ENCODE results near the gene ETV3L.

The ETV3L gene

DNA sequence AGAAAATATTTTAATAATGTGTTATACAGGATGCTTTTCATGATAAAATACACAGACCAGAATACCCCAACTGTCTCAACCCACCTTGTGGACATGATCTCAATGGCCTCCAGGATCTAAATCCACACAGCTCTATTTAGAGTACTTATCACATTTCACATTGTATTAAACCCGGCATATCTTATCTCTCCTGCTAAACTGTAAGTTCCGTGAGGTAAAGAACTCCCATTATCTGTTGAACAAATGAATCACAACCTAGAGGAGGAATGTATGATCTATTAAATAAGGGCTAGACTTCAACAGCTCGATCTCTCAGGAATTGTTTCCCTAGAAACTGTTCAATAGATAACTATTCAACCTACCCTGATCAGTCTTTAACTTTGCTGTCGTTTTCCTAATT is 31.7 kb upstream of the ETV3L start:
- DNase-seq: no peak

DNA sequence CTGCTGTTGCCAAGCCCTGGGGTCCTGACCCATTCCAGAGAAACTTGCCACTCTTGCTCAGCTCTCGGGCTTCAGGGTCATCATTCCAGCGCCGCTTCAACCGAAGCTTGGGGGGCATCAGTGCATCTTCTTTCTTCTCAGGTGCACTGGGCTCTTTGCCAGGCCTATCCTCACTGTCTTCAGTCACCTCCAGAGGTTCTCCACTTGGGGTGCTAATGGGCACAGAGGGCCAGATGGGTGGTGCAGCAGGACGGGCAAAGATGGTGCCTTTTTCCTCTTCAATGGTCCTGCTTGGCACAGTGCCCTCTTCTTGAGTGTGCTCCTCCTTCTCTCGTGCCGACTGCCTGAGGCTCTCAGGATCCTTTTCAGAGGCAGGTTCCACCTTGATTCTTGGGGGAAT is 25.2 kb upstream of the ETV3L start:
- DNase-seq: no peak

GRCh38 chr1:157119448-157119847 is 19.8 kb upstream of the ETV3L start:
- DNase-seq: no peak

- DNase-seq: no peak
Measured at GRCh38 chr1:157119008-157119407, 19.4 kb upstream of the ETV3L start.

GRCh38 chr1:157117527-157118057 is 18.0 kb upstream of the ETV3L start:
- DNase-seq: no peak

DNA sequence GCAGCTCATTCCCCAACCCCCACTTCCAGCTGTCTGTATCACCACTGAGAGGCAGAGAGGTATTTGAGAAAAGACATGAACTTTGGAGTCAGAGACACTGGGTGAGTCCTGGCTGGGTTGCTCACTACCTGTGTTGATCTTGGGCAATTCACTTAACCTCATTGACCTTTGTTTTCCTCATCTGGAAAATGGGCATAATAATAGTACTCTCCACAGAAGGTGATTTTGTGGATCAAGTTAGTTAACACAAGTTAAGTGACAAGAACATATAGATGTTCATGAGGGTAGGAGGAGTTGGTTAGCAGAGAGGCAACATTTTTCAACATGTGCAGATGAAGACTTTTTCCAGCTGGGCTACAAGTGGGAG is 17.1 kb upstream of the ETV3L start:
- DNase-seq: no peak

- DNase-seq: no peak
Measured at GRCh38 chr1:157115851-157116736, 16.5 kb upstream of the ETV3L start.

GRCh38 chr1:157115429-157115838 is 15.8 kb upstream of the ETV3L start:
- no peak for DNase-seq

- DNase-seq: no peak
Measured at GRCh38 chr1:157114183-157115121, 14.8 kb upstream of the ETV3L start.

GRCh38 chr1:157113631-157114030 is 14.0 kb upstream of the ETV3L start:
- DNase-seq: no peak

DNA sequence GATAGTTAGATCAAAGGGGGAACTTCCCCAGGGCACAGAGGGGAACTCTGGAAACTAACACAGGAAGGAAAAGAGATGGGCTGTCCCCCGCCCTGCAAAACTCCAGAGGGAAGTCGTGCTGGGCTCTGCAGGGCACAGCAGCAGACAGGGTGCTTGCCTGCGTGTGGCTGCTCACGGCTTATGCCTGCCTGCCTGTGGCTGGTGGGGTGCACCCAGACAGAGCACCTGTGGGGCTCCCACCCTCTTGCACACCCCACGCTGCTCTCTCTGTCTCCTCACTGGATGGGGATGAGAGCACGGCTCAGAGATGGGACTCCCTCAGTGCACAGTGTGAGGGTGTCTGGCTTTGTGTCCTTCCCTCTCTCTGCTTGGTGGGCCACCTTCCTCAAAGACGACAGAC is 13.5 kb upstream of the ETV3L start:
- DNase-seq: no peak

DNA sequence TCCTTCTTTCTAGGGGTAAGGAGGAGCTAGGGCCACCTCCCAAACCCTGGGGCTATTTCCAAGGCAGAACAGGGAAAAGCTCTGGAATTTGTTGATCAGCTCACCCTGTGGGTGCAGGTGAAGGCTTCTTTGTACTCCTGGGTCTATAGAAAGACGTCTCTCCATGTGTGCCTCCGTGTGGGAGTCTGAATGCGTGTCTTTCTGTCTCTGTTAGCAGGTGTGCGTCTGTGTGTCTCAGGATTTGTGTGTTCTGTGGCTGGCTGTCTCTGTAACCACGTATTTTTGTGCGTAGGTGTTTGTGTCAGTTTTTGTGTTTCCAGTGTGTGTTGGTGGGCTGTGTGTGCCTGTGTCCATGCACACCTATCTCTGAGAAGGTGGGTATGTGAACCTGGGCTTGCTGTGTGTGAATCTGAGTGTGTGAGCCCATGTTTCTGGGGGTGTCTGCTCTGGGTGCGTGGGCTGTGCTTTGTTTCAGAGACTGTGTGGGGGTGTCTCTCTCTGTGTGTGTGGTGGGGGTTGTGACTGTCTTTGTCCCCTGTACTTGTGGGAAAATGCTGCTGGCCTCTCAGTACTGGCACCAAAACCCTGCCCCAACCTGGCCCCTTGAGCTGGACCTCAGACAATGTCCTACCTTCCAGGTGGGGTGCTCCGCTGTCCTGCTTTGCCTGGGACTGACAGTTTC is 12.7 kb upstream of the ETV3L start:
- no peak for DNase-seq

GRCh38 chr1:157111396-157112165 is 12.0 kb upstream of the ETV3L start:
- DNase-seq: no peak

DNA sequence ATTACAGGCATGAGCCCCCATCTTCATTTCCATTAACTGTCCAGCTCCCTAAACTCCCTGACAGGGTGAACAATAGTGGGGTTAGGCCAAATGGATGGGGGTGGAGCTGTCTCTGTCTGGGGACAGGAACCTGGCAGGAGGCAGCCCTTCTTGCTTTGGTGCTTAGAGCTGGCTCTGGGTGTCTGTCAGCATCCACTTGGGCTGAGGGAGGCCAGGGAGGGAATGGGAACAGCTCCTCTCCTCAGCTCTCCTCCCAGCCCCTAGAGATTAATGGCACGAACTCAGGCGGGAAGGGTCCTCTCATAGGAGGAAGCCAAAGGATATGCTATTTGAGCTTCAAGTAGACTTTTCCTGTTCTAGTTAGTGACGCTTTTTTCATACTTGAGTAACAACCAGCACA is 11.1 kb upstream of the ETV3L start:
- no peak for DNase-seq

GRCh38 chr1:157110003-157110402 is 10.4 kb upstream of the ETV3L start:
- DNase-seq: no peak

GRCh38 chr1:157108448-157108847 is 8.8 kb upstream of the ETV3L start:
- no peak for DNase-seq

DNA sequence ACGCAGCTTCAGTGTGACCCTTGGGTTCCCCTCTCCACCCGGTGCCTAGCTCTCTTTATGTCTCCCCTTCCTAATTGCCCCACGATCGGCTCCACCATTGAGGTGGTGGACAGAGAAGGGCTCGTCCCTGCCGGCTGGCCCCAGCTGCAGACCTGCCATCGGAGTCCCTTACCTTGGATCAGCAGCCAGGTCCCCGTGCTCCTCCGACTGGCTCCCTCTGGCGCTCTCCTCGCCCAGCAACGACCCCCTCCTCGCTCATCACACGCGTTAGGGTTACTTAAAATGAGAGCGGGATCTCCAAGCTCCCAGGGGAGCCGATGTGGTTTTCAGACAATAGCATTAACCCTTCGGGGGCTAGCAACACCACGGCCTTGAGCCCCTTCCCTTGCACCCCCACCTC is 8.1 kb upstream of the ETV3L start:
- no peak for DNase-seq

- DNase-seq: no peak
Measured at GRCh38 chr1:157106813-157107189, 7.2 kb upstream of the ETV3L start.

DNA sequence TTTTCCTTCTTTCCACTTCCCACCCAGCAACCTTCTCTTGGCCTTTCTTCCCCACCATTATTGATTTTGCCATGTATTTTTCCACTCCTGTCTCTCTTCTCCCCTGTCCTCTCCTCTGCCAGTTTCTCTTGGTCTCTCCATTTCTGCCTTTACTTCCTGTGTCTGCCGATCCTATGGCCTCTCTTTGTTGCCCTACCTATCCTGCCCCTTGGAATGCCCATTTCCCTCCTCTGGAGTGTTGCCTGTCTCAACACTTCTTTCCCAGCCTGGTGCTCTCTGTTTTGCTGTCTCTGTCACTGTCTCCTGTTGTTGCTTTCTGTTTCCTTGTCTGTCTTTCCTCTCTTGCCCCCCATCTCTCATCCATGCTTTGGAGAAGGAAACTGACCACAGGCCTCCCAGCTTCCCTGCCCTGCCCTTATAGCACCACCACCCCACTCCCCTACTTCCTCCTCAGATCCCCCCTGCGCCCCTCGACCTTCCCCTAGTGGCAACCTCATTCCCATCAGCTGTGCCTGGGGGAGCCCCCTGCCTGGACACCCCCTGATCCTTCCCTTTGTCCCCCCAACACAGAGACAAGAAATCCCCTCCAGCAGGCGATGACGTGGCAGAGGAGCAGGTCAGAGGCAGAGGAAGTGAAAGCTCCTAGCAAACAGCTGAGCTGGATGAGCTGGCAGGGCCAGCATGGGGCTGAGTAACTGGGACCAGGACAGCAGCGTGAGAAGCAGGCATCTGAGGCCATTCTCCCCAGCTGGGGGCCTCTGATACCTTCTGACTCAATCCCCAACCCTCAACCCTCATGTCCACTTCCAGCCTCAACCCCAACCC is 6.6 kb upstream of the ETV3L start:
- no peak for DNase-seq

GRCh38 chr1:157105298-157105987 is 5.8 kb upstream of the ETV3L start:
- no peak for DNase-seq
